ENCODE results near the gene FBN1.

FBN1 gene

GRCh38 chr15:48459571-48460442, 185.7 kb downstream of the FBN1 start:
- Histone ChIP-seq H3K36me3 (ENCODE audit: low read depth) (peaks cover 8% of the 10 kb centered on the region), H3K27ac (ENCODE audit: poor library complexity, severe bottlenecking) (peak overlapping the region; percentile 39), H3K4me3 (ENCODE audit: severe bottlenecking) (no peak overlapping the region), H3K27me3 (ENCODE audit: insufficient read depth, poor library complexity, severe bottlenecking) (no peaks in the 10 kb centered on the region), H3K9me3 (ENCODE audit: severe bottlenecking) (no peaks in the 10 kb centered on the region), H3K4me1 (ENCODE audit: insufficient read depth, poor library complexity, severe bottlenecking) (peaks cover 7% of the 10 kb centered on the region)
- TF ChIP-seq CTCF (IDR thresholded peaks at IDR 0.05; ENCODE audit: poor library complexity, severe bottlenecking), result no peak
- ATAC-seq (ENCODE audit: low read depth), result peak; percentile 65
- DNase-seq (ENCODE audit: low spot score), result no peak

DNA sequence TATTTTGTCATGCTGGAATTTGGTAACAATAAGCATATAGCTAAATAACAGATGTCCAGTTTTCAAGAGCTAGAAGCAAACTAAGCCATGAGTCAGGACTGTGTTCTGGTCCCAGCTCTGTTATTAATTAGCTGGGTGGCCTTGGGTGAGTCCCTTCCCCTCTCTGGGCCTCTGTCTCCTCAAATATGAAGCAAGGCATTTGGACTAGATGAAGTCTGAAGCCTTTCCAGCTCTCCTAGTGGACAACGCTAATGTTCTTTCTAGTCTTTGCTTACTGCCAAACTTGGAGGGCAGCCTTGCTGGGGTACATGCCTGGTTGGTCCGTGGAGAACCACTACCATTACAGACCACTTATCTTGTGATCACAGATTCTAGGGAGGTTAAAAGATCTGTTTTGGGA, 186.6 kb downstream of the FBN1 start:
- ATAC-seq (ENCODE audit: low read depth) (no peak), DNase-seq (ENCODE audit: low spot score) (no peak)
- Histone ChIP-seq H3K4me1 (ENCODE audit: insufficient read depth, poor library complexity, severe bottlenecking) (peaks cover 7% of the 10 kb centered on the region), H3K9me3 (ENCODE audit: severe bottlenecking) (no peaks in the 10 kb centered on the region), H3K4me3 (ENCODE audit: severe bottlenecking) (no peak overlapping the region), H3K27ac (ENCODE audit: poor library complexity, severe bottlenecking) (no peak overlapping the region), H3K36me3 (ENCODE audit: low read depth) (peaks cover 8% of the 10 kb centered on the region), H3K27me3 (ENCODE audit: insufficient read depth, poor library complexity, severe bottlenecking) (no peaks in the 10 kb centered on the region)
- TF ChIP-seq CTCF (IDR thresholded peaks at IDR 0.05; ENCODE audit: poor library complexity, severe bottlenecking), result no peak

DNA sequence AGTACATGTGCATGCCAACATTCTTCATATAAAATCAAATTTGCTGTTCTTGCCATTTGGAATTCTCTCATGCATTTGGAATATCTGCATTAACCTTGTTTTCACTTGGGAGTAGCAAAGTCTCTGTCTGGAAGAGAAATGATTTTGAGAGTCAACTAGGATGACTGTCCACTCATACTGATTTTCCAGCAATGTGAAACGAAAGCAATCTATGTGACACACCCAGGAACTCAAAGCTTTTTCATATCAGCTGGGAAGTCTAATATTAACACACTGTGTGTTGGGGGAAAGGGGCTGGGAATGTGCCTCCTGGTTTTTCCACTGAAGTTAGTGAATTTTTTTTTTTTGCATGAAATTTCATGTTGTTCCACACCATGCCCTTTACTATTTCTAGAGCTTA, 189.4 kb downstream of the FBN1 start:
- no peaks in the 10 kb centered on the region for H3K9me3 ChIP-seq (ENCODE audit: severe bottlenecking)
- H3K27ac ChIP-seq (ENCODE audit: poor library complexity, severe bottlenecking), result no peak overlapping the region
- ATAC-seq (ENCODE audit: low read depth) (no peak), DNase-seq (ENCODE audit: low spot score) (no peak)
- peaks cover 7% of the 10 kb centered on the region for H3K4me1 ChIP-seq (ENCODE audit: insufficient read depth, poor library complexity, severe bottlenecking)
- peaks cover 4% of the 10 kb centered on the region; the same call in 1 of the 2 replicates for H3K36me3 ChIP-seq (ENCODE audit: low read depth)
- no peak for TF ChIP-seq CTCF (IDR thresholded peaks at IDR 0.05; ENCODE audit: poor library complexity, severe bottlenecking)
- no peak overlapping the region for H3K4me3 ChIP-seq (ENCODE audit: severe bottlenecking)
- no peaks in the 10 kb centered on the region for H3K27me3 ChIP-seq (ENCODE audit: insufficient read depth, poor library complexity, severe bottlenecking)

- no peak for ATAC-seq (ENCODE audit: low read depth)
Observed at GRCh38 chr15:48451736-48452135, 193.8 kb downstream of the FBN1 start.

More at GRCh38 chr15:48451736-48452135, 193.8 kb downstream of the FBN1 start:
- TF ChIP-seq CTCF (IDR thresholded peaks at IDR 0.05; ENCODE audit: poor library complexity, severe bottlenecking), result no peak
- peaks cover 13% of the 10 kb centered on the region for H3K4me1 ChIP-seq (ENCODE audit: insufficient read depth, poor library complexity, severe bottlenecking)
- H3K27me3 ChIP-seq (ENCODE audit: insufficient read depth, poor library complexity, severe bottlenecking), result no peaks in the 10 kb centered on the region
- no peaks in the 10 kb centered on the region for H3K9me3 ChIP-seq (ENCODE audit: severe bottlenecking)
- DNase-seq (ENCODE audit: low spot score), result no peak
- peaks cover 5% of the 10 kb centered on the region; the same call in 1 of the 2 replicates for H3K36me3 ChIP-seq (ENCODE audit: low read depth)
- H3K4me3 ChIP-seq (ENCODE audit: severe bottlenecking), result no peak overlapping the region
- no peak overlapping the region for H3K27ac ChIP-seq (ENCODE audit: poor library complexity, severe bottlenecking)
